ACC112 (cell line): Measurements from ENCODE around the gene CTSE.
A peak's percentile ranks its signal among the peaks of the same experiment; 100 is the strongest.
"Not testable (repeated sequence)": the region's sequence is repeated elsewhere in the genome, so short reads cannot be mapped to it uniquely, and the experiment has no call there.

Experiments used
- H2AFZ ChIP-seq: fragments of 200-600 bp; sonication (generic); one replicate; pipeline ENCODE4 v1.6.0; 2017; ENCODE audit warnings: antibody characterized with exemption, low read length; ENCODE audit not compliant: unreplicated experiment
- H3K27ac ChIP-seq: fragments of 200-600 bp; sonication (generic); 2 replicates; pipeline ENCODE4 v1.5.1; 2014; ENCODE audit warnings: low read depth, mild to moderate bottlenecking, antibody characterized with exemption, low read length, moderate library complexity
- H3K27me3 ChIP-seq: fragments of 200-600 bp; sonication (generic); 2 replicates; pipeline ENCODE4 v1.6.1; 2014; ENCODE audit warnings: mild to moderate bottlenecking, antibody characterized with exemption, low read length, moderate library complexity, mixed read lengths; ENCODE audit not compliant: insufficient read depth
- H3K36me3 ChIP-seq: fragments of 200-600 bp; sonication (generic); 2 replicates; pipeline ENCODE4 v1.6.1; 2016; ENCODE audit warnings: mild to moderate bottlenecking, antibody characterized with exemption, low read length, moderate library complexity, mixed read lengths; ENCODE audit not compliant: insufficient read depth
- H3K4me1 ChIP-seq: fragments of 200-600 bp; sonication (generic); one replicate; pipeline ENCODE4 v1.6.1; 2016; ENCODE audit warnings: low read length, mixed read lengths; ENCODE audit not compliant: insufficient read depth, unreplicated experiment, control insufficient read depth
- H3K4me3 ChIP-seq: fragments of 200-600 bp; sonication (generic); 2 replicates; pipeline ENCODE4 v1.5.1; 2014; ENCODE audit warnings: mild to moderate bottlenecking, low read depth, low read length
- H3K79me2 ChIP-seq: fragments of 200-600 bp; sonication (generic); one replicate; pipeline ENCODE4 v1.6.0; 2016; ENCODE audit warnings: low read length; ENCODE audit not compliant: control insufficient read depth, unreplicated experiment, insufficient read depth

The CTSE gene

GRCh38 chr1:206002871-206003801, 20.6 kb downstream of the CTSE start, which contains the start of gene RAB7B:
RAB7B (minus strand) TSS chr1:206003395; CDS start chr1:205994135, 9,260 bp downstream.
- Histone ChIP-seq H3K27ac (peak within 1 kb of the TSS; percentile 47; the same call in 1 of the 2 replicates), H2AFZ (peak within 1 kb of the TSS; percentile 26), H3K79me2 (no peaks in the 10 kb centered on the region), H3K4me1 (peaks cover 34% of the 10 kb centered on the region), H3K4me3 (peak within 1 kb of the TSS; percentile 75), H3K27me3 (no peaks in the 10 kb centered on the region), H3K36me3 (peaks cover 8% of the 10 kb centered on the region; the same call in 1 of the 2 replicates)

- Histone ChIP-seq H3K79me2 (no peaks in the 10 kb centered on the region), H2AFZ (no peak overlapping the region), H3K36me3 (peaks cover 8% of the 10 kb centered on the region; the same call in 1 of the 2 replicates), H3K27me3 (no peaks in the 10 kb centered on the region), H3K4me1 (peaks cover 34% of the 10 kb centered on the region), H3K4me3 (peak overlapping the region; percentile 75), H3K27ac (peak overlapping the region; percentile 47; the same call in 1 of the 2 replicates)
Observed at GRCh38 chr1:206002160-206002559, 21.5 kb downstream of the CTSE start.

- peak overlapping the region; percentile 75 for H3K4me3 ChIP-seq
- no peak overlapping the region for H2AFZ ChIP-seq
- H3K27me3 ChIP-seq, result no peaks in the 10 kb centered on the region
- peaks cover 8% of the 10 kb centered on the region; the same call in 1 of the 2 replicates for H3K36me3 ChIP-seq
- H3K4me1 ChIP-seq, result peaks cover 34% of the 10 kb centered on the region
- no peaks in the 10 kb centered on the region for H3K79me2 ChIP-seq
- H3K27ac ChIP-seq, result peak overlapping the region; percentile 92
Observed at GRCh38 chr1:206001476-206001888, 22.2 kb downstream of the CTSE start.

GRCh38 chr1:206000641-206001339, 22.9 kb downstream of the CTSE start:
- Histone ChIP-seq H3K27ac (peak overlapping the region; percentile 92), H3K4me1 (peaks cover 34% of the 10 kb centered on the region), H3K36me3 (peaks cover 8% of the 10 kb centered on the region; the same call in 1 of the 2 replicates), H3K4me3 (peak overlapping the region; percentile 49), H3K79me2 (no peaks in the 10 kb centered on the region), H3K27me3 (no peaks in the 10 kb centered on the region), H2AFZ (peak overlapping the region; percentile 24)

- H3K27ac ChIP-seq, result no peak overlapping the region
- H3K27me3 ChIP-seq, result no peaks in the 10 kb centered on the region
- H2AFZ ChIP-seq, result no peak overlapping the region
- H3K79me2 ChIP-seq, result no peaks in the 10 kb centered on the region
- peaks cover 8% of the 10 kb centered on the region; the same call in 1 of the 2 replicates for H3K36me3 ChIP-seq
- peaks cover 31% of the 10 kb centered on the region for H3K4me1 ChIP-seq
- no peak overlapping the region for H3K4me3 ChIP-seq
Observed at GRCh38 chr1:205998457-205999241, 25.0 kb downstream of the CTSE start.

GRCh38 chr1:205996641-205997040, 27.1 kb downstream of the CTSE start:
- H3K4me3 ChIP-seq, H3K27me3 ChIP-seq, H3K79me2 ChIP-seq, H3K27ac ChIP-seq, H2AFZ ChIP-seq: not testable (repeated sequence)
- peaks cover 12% of the 10 kb centered on the region for H3K4me1 ChIP-seq
- peaks cover 17% of the 10 kb centered on the region for H3K36me3 ChIP-seq

- peaks cover 18% of the 10 kb centered on the region for H3K36me3 ChIP-seq
- H3K27ac ChIP-seq, result no peak overlapping the region
- H3K4me3 ChIP-seq, result no peak overlapping the region
- H3K79me2 ChIP-seq, result no peaks in the 10 kb centered on the region
- no peaks in the 10 kb centered on the region for H3K27me3 ChIP-seq
- no peak overlapping the region for H2AFZ ChIP-seq
- no peaks in the 10 kb centered on the region for H3K4me1 ChIP-seq
Observed at GRCh38 chr1:205994346-205994745, 29.3 kb downstream of the CTSE start.

- no peak overlapping the region for H3K4me3 ChIP-seq
Observed at GRCh38 chr1:205993068-205993467, 30.6 kb downstream of the CTSE start.

GRCh38 chr1:205992218-205992882, 31.3 kb downstream of the CTSE start:
- Histone ChIP-seq H3K36me3 (peaks cover 11% of the 10 kb centered on the region), H3K4me3 (no peak overlapping the region), H3K27me3 (no peaks in the 10 kb centered on the region)

More at GRCh38 chr1:205993068-205993467, 30.6 kb downstream of the CTSE start:
- no peaks in the 10 kb centered on the region for H3K79me2 ChIP-seq
- H2AFZ ChIP-seq, result no peak overlapping the region
- peaks cover 11% of the 10 kb centered on the region for H3K36me3 ChIP-seq
- H3K27ac ChIP-seq, result no peak overlapping the region
- no peaks in the 10 kb centered on the region for H3K27me3 ChIP-seq
- no peaks in the 10 kb centered on the region for H3K4me1 ChIP-seq

More at GRCh38 chr1:205992218-205992882, 31.3 kb downstream of the CTSE start:
- no peak overlapping the region for H2AFZ ChIP-seq
- no peaks in the 10 kb centered on the region for H3K4me1 ChIP-seq
- no peaks in the 10 kb centered on the region for H3K79me2 ChIP-seq
- H3K27ac ChIP-seq, result no peak overlapping the region
